ENCODE measurements around the gene IKZF1.
"Not testable (repeated sequence)": the region's sequence is repeated elsewhere in the genome, so short reads cannot be mapped to it uniquely, and the experiment has no call there.

IKZF1 gene

GRCh38 chr7:50335795-50336754, 31.6 kb downstream of the IKZF1 start:
- FAIRE-seq: no peak

DNA sequence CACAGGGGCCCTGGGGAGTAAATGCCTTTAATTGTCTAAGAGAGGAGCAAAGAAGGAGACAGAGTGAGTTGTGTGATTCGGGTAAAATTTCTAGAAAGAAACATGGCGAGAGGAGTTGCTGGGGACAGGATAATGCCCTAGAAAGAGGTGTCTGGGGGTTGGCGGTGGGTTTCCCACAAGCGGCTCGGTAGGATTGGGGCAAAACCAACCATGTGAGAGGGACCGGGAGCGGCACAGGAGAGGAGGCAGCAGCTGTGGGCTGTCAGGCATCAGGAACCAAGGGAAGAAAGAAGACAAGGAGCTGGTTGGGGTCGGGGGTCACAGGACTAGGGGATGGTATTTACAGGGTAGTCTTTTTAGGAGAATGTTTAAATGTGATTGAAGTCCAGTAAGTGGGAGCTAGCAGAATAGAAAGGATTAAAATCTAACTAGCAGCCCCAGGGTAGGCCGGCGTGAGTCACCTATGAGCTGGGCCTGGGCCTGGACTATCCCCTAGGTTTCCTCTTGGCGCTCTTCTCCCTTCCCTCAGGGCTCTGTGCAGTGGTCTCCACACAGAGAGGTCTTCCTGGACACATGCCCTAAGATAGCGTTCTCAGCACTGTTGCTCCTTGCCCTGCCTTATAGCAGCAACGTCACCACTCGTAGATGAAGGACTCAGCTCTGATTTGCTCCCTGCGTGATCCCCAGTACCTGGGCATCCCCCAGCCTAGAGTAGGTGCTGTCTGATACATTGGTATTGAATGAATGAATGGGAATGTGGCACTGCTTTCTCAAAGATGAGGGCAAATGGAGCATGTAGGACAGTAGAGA, 32.6 kb downstream of the IKZF1 start:
- FAIRE-seq: no peak

- FAIRE-seq: not testable (repeated sequence)
These were observed 35.0 kb downstream of the IKZF1 start for GRCh38 chr7:50339472-50339871.

- no peak for FAIRE-seq
These were observed 35.5 kb downstream of the IKZF1 start for GRCh38 chr7:50339990-50340500.

DNA sequence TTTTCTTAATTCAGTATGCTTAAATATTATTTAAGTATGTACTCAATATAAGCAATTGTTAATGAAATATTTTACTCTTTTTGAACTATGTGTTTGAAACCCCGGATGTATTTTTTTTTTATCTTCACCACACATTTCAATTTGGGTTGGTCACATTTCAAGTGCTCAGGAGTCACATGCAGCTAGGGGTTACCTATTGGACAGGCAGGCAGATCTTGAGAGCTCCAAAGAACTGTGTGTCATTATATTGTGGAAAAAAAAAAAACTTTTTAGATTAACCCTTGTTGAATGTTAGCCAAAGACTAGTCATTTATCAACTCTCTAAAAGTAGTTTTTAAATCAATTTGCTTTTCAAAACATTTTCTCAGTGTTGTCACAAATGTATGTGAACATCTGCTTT, 37.2 kb downstream of the IKZF1 start:
- FAIRE-seq: no peak

- no peak for FAIRE-seq
These were observed 38.1 kb downstream of the IKZF1 start for GRCh38 chr7:50342616-50343114.

- no peak for FAIRE-seq
These were observed 42.3 kb downstream of the IKZF1 start for GRCh38 chr7:50346545-50347497.

DNA sequence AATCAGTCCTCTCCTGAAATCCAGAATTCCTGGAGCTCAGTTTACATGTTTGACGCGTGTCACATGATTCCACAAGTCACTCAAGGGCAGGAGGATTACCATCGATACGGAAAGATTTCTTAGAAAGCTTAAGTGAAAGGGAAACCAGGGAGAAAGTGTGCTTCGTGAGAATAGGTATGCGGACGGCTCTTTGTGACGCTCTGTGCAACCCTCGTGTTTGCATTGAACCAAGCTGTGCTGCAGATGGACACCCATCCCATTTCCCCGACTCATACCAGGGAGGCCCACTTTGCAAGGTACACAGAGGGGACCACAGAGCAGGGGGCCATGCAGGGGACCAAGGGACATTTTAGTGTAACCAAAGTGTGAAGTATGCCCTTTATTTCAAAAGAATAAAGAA, 43.2 kb downstream of the IKZF1 start:
- no peak for FAIRE-seq

- FAIRE-seq: no peak
These were observed 44.1 kb downstream of the IKZF1 start for GRCh38 chr7:50348469-50349162.

GRCh38 chr7:50349399-50349798, 44.9 kb downstream of the IKZF1 start:
- no peak for FAIRE-seq

- FAIRE-seq: no peak
These were observed 45.7 kb downstream of the IKZF1 start for GRCh38 chr7:50349963-50350944.

DNA sequence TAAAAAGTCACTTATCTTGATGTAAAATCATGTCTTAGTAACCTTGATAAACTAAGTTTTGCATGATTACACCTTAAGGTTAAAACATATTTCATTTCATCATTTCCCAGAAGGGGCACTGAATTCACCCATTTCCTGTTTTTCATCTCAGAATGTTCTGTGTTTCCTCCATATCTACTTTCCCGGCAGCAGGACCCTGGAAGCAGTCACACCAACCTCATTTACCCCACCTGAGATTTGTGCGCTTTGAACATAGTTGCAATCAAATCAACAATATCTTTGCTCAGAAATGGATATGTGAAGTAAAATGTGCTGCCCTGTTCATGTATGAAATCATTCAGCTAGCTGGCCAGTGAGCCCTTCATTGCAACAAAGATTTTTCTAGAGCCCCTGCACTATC, 46.8 kb downstream of the IKZF1 start:
- no peak for FAIRE-seq

- no peak for FAIRE-seq
These were observed 47.8 kb downstream of the IKZF1 start for GRCh38 chr7:50352282-50352681.

- no peak for FAIRE-seq
These were observed 48.2 kb downstream of the IKZF1 start for GRCh38 chr7:50352751-50353150.

DNA sequence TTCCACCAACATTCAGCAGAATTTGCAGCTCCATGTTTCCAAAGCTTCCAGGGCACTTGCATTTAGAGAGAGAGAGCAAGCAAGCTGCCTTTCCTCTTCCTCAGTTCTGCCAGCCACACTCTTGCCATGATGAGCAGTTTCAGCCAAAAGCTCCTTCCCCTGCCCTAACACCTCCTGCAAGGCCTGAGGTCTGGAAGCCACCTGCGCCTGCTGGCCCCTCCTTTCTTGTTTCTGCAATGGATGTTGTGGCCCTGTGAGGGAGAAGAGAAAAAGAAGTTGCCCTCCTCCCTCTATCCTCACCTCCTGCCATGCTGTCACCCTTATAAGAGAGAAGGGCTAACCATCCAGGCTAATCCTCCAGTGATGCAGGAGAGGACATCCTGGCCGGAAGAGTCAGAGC, 48.7 kb downstream of the IKZF1 start:
- no peak for FAIRE-seq

- FAIRE-seq: no peak
These were observed 49.5 kb downstream of the IKZF1 start for GRCh38 chr7:50353894-50354595.

GRCh38 chr7:50355817-50356178, 51.3 kb downstream of the IKZF1 start:
- no peak for FAIRE-seq

DNA sequence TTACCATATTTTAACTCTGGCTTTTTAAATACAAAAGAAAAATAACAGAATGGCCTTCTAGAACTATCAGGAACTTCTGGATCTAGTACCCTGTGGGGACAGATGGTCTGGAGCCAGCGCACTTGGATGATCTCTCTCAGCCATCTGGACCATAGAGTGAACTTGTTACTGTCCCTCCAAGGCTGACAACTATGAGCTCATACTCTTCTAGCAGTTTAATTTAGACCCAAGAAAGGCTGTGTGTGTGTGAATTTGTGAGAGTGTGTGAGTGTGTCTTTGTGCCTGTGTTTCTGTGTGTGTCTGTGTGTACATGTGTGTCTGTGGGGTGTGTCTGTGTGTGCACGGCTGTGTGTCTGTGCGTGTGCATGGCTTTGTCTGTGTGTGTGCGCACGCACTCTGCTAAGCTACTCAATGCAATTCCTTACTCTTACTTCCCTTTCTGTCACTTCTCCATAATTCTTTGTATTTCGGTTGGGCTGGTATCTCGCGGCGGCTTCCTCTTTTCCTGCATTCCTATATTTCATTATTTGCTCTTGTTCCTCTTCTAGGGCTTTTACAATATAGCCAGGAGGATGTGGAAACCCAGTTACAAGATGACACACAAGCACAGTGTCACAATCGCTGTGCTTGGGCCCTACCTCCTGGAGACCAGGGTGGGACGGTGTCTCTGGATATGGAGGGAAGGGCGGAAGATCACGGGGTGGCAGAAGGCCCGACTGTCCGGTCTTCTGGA, 51.9 kb downstream of the IKZF1 start:
- no peak for FAIRE-seq

- FAIRE-seq: no peak
These were observed 52.4 kb downstream of the IKZF1 start for GRCh38 chr7:50356945-50357268.

Data from colon (tissue), 2 donors.